NOMO-1 treated with DMSO at 0.1 percent for 48 hours (cell line): Measurements from ENCODE around the gene FAM227A.
"Not testable (repeated sequence)": the region's sequence is repeated elsewhere in the genome, so short reads cannot be mapped to it uniquely, and the experiment has no call there.

Experiments
- DNase-seq: peaks from one replicate; lab custom pipeline; 2025; ENCODE audit not compliant: unreplicated experiment; lab: John Stamatoyannopoulos, UW

FAM227A gene

DNA sequence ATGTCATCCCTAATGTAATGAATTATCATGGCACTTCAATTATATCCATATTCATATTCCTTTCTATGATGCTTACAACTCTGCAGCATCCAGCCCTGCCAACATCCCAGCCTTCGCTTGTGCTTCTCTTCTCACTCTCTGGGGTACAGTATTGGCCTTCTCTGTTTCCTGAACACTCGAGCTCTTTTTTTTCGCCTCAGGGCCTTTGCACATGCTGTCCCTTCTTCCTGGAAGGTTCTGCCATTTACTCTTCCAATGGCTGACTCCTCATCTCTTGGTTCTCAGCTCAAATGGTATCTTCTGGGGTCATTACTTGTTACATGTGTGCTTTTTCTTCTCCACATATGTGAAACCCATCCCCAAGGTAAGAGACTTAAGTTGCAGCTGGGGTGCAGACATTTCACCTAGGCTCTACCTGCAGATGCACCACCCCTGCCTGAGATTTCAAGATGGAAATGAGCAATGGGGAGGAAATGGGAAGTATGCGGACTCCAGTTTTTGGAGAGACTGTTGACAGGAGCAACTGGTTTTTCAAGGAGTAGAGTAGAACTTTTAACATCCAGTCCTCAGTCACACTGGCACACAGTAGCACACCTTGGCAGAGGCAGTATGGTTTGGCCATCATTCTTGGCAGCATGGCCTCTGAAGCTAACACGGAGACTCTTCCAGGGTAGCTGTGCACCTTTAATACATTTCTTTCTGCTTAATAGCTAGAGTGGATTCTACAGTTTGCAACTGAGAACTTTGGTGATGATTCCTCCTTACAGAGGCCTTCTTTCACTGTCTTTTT lies 43.8 kb downstream of the FAM227A start:
- no peak for DNase-seq

DNA sequence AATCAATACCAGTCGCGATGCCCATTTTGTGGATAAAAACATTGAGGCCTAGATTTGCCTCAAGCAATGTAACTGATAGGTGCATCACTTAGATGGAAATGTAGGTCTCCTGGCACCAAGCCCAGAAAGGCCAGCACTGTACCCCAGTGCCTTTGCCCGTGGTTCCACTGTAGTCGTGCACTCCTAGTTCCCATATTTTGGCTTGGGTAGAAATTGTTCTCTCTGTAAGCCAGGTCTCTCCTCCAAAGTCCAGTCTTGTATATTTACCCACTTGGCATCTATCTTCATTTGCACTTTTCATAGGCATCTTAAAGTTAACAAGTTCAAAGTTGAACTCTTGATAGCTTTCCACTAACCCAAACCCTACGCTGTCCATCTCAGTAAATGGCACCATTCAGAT lies 44.6 kb downstream of the FAM227A start:
- no peak for DNase-seq

DNA sequence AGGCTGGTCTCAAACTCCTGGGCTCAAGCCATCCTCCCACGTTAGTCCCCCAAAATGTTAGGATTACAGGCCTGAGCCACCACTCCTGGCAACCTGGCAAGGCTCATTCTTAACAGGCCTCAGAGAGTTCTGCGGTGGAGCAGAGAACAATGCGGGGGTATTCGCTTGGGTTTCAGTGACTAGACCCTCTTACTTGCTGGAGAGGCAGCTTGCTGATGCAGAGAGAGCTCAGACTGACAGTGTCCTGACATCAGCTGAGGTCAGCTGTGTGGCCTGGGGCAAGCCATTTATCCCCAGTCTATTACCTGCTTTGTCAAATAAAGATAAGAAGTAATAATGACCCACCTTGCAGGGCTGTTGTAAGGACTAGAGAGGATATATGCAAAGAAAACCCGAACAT lies 46.0 kb downstream of the FAM227A start:
- no peak for DNase-seq

DNA sequence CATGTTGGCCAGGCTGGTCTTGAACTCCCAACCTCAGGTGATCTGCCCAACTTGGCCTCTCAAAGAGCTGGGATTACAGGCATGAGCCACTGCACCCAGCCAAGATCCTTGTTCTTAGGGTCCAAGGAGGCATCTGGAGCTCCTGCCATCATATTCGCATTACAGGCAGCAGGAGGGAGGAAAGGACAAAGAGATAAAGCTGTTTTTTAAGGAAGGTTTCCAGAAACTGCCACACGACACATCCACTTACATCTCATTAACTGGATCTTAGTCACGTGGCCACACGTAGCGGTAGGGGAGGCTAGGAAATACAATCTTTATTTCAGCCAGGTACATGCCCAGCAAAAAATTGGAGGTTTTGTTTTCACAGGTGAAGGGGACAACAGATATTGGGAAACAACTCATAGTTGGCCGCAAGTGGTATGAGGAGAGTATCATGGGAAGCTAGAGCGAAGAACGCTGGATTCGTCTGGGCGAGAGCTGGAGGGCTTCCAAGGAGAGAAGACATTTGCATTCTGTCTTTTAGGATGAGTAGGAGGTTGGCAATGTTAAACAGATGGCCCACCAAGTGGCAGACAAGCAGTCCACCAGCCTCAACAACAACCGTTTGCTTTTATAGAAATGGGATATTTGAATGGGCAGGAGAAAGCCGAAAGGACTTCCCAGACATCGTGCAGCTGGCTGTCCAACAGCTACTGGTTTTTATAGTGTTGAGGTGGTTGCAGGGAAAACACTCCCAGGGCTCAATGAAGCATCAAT lies 47.0 kb downstream of the FAM227A start:
- no peak for DNase-seq

DNA sequence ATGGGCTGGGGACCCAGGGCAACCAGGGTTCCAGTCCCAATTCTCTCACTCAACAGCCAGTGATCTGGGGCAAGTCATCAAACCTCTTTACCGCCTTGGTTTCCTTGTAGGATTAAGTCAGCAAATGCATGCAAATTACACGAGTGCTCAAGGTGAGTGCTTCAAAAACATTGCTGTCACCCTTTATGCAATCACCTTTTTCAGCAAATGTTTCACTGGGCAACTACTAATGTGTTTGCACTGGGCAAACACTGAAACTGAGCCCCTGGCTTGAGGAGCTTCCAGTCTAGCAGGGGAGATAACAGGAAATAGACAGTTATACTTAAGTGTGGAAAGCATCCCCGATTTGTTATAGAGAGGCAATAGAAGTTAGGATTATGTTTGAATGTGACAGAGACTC lies 48.5 kb downstream of the FAM227A start:
- DNase-seq: no peak

DNA sequence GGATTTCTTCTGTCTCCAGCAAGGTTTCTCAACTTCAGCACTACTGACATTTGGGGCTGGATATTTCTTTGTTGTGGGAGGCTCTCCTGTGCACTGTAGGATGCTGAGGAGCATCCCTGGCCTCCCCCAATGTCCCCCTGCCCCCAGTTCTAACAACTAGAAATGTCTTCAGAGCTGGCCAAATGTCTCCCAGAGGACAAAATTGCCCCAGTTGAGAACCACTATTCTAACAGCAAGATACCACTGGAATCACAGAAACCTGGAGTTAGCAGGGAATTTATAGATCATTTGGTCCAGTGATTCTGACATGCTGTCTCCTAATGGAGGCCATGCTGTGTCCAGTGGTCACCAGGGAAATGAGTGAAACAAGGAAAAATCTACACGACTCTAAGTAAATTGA lies 54.0 kb downstream of the FAM227A start:
- DNase-seq: no peak

DNA sequence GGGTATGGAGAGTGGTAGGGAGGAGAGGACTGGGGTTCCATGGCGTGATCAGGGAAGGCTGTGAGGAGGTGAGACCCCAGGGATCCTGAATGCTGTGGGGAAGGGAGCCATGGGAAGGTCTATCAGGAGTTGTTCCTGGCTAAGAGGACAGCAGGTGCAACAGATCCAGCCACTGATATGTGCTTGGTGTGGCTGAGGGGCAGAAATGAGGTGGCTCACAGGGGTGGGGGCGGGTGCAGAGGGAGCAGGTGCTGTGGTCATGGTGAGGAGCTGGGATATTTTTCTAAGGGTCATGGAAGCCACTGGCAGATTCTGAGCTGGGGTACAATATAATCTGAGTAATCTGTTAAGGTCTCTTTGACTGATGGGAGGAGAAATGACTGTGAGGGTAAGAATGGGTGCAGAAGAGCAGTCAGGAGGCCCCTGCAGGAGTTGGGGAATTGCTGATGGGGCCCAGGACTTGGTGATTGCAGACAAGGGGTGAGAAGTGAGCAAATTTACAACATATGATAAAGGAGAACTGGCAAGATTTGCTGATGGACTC lies 54.9 kb downstream of the FAM227A start:
- no peak for DNase-seq

DNA sequence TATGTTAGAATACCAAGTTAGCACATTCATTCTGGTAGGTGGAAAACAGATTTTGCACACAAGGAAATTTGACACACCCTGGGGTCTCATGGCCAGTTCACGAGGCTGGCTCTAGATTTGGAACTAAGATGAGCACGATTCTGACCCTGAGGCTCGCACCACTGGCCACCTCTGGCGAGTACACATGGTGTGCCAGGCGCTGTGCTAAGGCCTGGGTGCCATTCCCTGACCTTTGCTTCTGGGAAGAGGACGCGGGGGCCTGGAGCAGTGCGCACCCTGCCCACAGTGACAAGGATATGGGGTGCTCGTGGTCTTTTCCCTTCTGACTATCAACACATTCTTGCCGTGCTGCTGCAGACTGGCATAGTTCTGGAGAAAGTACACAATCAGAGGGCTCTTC lies 56.7 kb downstream of the FAM227A start:
- DNase-seq: no peak

DNA sequence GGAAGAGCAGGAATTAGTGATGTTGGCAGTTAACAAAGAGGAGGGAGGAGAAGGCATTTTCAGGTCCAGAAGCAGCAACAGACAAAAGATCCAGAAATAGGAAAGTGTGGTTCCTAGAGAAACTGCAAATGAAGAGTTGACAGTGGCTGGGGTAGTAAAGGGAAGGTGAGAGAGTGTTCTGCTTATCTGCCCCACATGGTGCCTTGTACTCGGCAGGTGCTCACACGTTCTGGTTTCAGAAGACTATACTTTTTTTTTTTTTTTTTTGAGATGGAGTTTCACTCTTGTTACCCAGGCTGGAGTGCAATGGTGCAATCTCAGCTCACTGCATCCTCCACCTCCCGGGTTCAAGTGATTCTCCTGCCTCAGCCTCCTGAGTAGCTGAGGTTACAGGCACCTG lies 73.3 kb downstream of the FAM227A start:
- DNase-seq: not testable (repeated sequence)

DNA sequence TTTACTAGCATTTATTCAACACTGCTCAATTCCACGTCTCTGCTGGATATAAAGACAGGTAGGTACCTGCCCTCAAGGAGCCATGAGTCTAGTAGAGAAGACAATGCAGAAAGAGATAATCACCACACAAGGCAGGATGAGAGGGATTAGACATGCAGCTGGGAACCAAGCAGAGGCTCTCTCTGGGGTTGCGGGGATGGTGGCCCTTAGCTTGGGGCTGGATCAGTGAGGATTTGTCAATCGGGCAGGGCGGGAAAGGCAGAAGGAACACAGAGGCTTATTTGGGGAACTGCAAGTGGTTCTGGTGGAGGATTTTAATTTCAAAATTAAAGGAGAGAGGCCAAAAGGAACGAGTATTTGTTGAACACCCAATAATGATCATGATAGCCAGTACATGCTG lies 77.7 kb downstream of the FAM227A start:
- DNase-seq: no peak

DNA sequence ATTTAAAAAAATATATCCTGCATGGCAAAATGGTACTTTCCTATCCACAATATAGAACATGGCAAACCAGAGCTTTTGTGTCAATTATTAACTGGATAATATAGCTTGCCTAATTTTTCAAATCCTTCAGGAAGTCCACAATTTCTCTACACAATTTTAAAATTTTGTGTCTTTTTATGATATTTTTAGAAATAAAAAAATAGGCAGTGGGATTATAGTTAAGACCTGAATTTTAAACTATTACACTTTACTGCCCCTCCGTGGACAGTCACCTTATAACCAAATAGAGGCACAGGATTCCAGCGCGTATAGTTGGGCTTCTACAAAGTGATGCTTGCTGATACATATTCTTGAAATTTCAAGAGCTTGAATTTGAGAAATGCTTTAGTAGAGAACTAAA lies 84.1 kb downstream of the FAM227A start:
- DNase-seq: peak; percentile 57

DNA sequence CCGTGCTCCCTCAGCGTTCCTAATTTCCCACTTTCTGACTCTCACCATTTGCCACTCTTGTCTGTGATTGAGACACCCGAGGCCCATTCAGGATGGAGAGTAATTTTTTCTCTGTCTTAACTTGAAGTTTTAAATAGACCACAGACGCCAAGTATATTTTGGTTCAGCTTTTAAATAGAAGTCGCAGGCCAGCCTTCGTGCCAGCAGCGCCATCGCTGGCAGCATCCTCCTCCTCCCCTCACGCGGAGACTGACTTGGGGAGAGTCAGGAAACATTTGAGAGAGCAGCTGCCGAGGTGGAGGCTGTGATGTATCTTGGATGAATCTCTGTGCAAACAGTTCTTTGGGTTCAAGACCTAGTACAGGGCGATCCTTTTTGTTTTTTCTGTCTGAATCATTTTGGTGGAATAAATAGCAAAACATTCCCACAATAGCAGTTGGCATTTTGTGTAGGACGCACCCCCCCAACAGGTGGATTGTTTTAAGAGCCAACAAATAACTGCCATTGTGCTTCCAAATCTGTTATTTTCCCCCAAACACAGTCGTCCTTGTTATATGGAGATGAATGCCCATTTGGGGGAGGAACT lies 85.3 kb downstream of the FAM227A start:
- DNase-seq: peak; percentile 55

DNA sequence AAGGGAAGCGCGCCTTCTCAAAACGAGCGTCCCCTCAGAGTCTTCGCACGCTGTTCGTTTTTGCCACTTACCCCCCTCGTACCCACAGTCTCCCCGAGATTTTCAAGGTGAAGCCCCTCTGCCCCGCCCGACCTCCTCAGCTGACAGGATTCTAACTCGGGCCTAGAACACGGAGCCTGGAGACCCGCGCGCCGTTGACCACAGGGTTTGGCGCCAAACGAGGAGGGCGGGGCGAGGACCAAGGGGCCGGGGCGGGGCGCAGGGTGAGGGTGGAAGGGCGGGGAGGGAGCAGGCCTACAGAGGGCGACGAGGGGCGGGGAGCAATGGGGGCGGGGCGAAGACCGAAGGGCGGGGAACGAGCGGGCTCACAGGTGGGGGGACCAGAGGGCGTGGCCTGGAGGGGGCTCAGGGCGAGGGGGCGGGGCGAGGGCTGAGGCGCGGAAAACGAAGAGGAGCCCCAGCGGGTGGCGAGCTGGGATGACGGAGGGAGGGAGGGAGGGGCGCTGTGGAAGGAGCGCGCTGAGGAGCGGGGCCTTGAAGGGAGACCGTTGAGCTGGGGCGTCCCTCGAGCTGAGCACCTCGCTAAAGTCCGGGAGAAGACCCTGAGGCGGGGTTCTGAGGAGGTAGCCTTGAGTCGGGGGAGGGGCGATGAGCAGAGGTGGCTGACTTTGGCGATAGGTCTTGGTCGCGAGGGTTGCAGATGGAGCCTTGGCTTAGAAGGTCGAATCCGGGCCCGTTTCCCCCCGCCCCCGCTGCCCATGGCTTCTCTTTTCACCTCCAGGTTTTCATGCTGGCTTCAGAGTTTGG lies 86.0 kb downstream of the FAM227A start, which contains the start of gene DMC1:
Gene DMC1, minus strand, starts transcription at position 212 of the 807 bp plus-strand sequence. CDS start 1,927 bp downstream, outside the sequence.
- peak; percentile 94 for DNase-seq

DNA sequence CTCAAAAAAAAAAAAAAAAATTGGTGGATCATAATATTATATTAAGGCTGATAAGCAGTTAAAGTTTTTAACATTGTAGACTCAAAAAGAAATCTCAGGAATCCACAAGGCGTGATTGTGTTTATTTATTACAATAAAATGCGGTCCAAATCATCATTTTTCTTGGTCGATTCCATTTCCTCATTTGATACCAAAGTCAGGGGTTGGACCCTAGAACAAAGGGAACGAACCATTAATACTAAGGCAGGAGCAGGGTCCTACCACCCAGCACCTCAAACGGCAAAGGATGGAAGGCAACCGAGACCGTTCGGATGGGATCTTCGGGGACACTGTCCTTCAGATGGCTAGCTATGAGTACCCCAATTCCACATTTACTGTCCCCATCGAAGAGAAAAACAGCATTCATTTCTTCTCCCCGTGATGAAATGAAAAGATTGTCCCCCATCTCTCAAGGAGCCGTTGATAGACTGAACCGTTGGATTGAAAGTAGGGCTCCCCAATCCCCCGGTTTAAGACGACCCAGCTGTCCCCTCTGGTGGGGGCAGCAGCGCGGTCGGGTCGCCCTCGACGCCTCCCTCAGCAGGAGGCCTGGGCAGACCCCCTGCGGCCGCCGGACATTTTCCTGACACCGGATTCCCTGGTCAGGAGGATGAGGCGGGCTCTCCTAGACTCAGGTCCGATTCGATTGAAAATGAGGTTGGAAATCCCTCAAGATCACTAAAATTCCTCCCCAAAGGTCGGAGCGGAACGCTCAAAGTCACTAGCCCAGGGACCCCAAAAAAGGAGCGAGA lies 86.8 kb downstream of the FAM227A start:
- no peak for DNase-seq

DNA sequence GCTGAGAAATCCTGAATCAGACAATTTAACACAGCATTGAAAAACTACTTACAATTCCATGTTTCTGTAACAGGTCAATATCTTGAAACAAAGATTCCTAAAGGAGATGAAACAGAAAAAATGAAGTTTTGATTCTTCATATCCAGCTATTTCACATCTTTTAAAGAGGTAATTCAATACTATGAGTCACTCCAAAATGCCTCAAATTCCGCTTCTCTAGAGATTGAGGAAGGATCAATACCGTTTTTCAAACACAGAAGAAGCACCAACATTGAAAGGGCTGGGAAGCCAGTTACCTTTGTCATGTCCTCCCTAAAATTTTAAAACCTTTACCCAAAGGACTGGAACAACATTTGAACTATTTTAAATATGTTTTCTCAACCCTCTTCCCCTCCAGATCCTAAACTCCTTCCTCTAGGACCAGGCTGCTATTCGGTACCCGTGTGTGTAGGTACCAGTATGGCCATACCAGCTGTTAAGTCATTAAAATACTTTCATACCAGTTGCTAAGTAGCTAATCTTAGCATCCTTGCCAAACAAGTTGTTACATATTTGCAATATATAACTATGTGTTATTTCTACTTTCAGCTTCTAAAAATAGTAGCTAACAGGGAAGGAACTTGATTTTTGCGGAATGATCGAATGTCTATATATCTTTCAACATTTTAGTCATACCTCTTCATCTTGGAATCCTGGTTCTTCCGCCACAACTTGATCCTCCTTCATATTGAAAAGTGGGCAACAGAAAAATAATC lies 88.5 kb downstream of the FAM227A start:
- peak; percentile 76 for DNase-seq

DNA sequence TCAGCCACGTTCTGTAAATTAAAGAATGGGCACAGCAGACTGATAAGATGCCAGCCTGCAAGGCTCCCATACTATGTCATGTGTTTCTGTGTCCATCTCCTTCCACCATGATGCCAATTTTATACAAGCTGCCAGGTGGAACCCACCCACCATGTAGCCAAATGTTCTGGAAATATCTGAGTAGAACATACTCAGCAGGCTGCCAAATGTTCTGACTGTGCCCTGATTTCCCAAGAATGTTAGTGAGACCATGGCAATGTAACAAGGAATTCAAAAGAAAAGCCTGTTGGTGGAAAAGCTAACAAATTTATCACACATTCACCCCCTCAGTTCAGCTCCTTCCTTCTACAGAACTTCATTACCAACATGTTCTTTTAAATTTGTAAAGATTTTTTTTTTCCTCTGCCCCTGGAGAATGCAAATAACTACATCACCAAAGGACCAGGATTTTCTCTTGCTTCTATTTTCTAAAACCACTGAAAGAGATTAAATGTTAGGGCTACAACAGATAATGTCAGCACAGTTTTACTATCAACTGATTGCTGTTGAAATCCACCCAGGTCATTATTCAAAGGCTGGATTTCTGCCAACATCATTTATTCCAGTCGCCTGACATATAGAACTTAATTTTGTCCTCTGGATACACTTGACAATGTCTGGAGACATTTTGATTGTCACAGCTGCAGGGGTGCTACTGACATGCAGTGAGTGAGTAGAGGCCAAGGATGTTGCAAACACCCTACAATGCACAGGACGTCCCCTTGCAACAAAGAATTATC lies 89.3 kb downstream of the FAM227A start:
- no peak for DNase-seq

DNA sequence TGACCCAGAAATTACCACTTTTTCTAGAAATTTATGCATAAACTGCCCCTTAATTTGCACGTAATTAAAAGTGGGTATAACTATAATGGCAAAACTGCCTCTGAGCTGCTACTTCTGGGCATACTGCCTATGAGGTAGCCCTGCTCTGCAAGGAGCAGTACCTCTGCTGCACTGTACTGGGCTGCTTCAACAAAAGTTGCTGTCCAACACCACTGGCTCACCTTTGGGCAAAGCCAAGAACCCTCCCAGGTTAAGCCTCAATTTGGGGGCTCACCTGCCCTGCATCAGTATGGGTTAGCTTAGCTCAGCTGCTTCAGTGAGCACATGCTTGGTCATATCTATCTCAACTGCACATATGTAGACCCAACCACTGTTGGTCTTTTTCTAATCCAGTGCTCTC lies 90.8 kb downstream of the FAM227A start:
- no peak for DNase-seq

DNA sequence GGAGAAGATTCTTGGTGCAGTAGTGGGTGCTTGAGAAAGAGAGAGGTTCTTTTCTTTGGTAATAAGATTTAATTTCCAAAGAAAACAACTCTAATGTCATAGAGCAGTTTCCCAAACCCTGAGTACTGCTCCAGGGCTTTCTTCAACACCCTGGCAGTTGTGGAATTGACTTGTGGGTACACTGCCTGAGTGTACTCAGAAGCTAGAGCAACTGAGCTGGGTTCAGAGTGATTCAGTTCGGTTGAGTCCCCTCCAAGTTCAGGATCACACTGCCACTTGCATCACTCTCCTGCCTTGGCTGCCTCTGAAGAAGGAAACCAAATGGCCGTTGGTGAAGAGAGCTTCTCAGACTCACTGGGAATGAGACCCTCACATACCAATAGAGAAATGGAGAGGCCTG lies 91.5 kb downstream of the FAM227A start:
- DNase-seq: no peak

DNA sequence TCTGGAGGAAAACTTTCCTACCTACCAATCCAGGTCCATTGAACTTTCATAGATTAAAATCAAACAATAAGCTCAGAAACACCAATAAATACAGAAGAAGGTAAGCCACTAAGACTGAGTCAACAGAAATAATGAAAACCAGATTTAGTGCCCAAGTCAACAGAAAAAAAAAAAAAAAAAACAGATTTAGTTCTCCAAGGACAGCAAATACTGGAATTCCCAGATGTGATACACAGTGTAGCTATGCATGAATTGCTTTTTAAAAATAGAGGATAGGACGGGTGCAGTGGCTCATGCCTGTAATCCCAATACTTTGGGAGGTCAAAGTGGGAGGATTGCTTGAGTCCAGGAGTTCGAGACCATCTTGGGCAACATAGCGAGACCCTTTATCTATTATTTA lies 101.9 kb downstream of the FAM227A start:
- DNase-seq: no peak
